Endothelial cell of umbilical vein (primary cell): ENCODE data around the gene SH3RF3. TPM values are rescaled to one million over a fixed set of nuclear protein-coding genes. Genes with fewer than 3 reads are reported as not detected.

Experiments used
- BruUV-seq: library from RNA; stranded (reverse); fragments of 400-500 nt; replicated peaks from 2 replicates; lab custom pipeline; 2021; lab: Mats Ljungman, UMichigan
- CTCF ChIA-PET: fragments of 300-600, 350-600 bp; sonication (Branson Sonifier 250); formaldehyde crosslinking; loops from one replicate; lab custom pipeline; 2021; ENCODE audit warnings: antibody characterized with exemption, inconsistent platforms; lab: Charles Lee
- POLR2A ChIA-PET: fragments of 300-600, 350-600 bp; sonication (Branson Sonifier 250); formaldehyde crosslinking; loops from one replicate; lab custom pipeline; 2021; ENCODE audit warnings: antibody characterized with exemption, inconsistent platforms; lab: Charles Lee
- DNase-seq: peaks from one replicate; pipeline ENCODE4 v3.0.0-alpha.2; 2011; ENCODE audit warnings: low read depth, low spot score
- FAIRE-seq: peaks from 2 replicates; lab custom pipeline; 2011; peaks lifted over from hg19 to GRCh38; lab: Jason Lieb, UNC
- H2AFZ ChIP-seq: 2 replicates; pipeline ENCODE4 v1.6.0; 2012; ENCODE audit warnings: low read depth, low read length, control low read depth, inconsistent platforms
- H3K27ac ChIP-seq: 2 replicates; pipeline ENCODE4 v1.5.1; 2011; ENCODE audit warnings: low read depth, mild to moderate bottlenecking, control low read depth, low read length, moderate library complexity; ENCODE audit not compliant: insufficient read depth
- H3K27me3 ChIP-seq, 2 experiments: 2 replicates each; pipeline versions ENCODE4 v1.6.0 to v1.6.1; 2011; ENCODE audit warnings: low read length in 2 of 2, mixed read lengths in 1 of 2; ENCODE audit not compliant: control insufficient read depth in 2 of 2, insufficient read depth in 2 of 2
- H3K36me3 ChIP-seq, 2 experiments: 2 replicates in 1 of 2; 3 replicates in 1 of 2; pipeline ENCODE4 v1.5.1; 2011; ENCODE audit warnings: low read length in 2 of 2, mild to moderate bottlenecking in 1 of 2, moderate library complexity in 1 of 2; ENCODE audit not compliant: control insufficient read depth in 2 of 2, insufficient read depth in 2 of 2; ENCODE audit errors: extremely low read depth in 1 of 2
- H3K4me1 ChIP-seq: 3 replicates; pipeline ENCODE4 v1.5.1; 2011; ENCODE audit warnings: mild to moderate bottlenecking, low read length; ENCODE audit not compliant: control insufficient read depth, insufficient read depth; ENCODE audit errors: extremely low read depth
- H3K4me2 ChIP-seq: 2 replicates; pipeline ENCODE4 v1.6.1; 2011; ENCODE audit warnings: low read length, control low read depth, mixed read lengths; ENCODE audit not compliant: insufficient read depth
- H3K4me3 ChIP-seq, 3 experiments: fragments of 200-600 bp in 1 of 3; sonication (generic), shearing (Covaris generic) in 1 of 3; replicated peaks in 1 of 3; 2 replicates each; pipeline ENCODE4 v1.5.1; 2011 to 2016; ENCODE audit warnings: control low read depth in 3 of 3, low read length in 3 of 3, mild to moderate bottlenecking in 2 of 3, inconsistent platforms in 1 of 3, low read depth in 1 of 3, moderate library complexity in 1 of 3; ENCODE audit not compliant: insufficient read depth in 1 of 3
- H3K79me2 ChIP-seq: 2 replicates; pipeline ENCODE4 v1.6.0; 2012; ENCODE audit warnings: low read length, inconsistent platforms; ENCODE audit not compliant: control insufficient read depth, insufficient read depth
- H3K9ac ChIP-seq: replicated peaks from 2 replicates; pipeline ENCODE3; 2011; ENCODE audit warnings: low read length, control low read depth; ENCODE audit not compliant: insufficient read depth; ENCODE audit errors: extremely low read depth
- H3K9me1 ChIP-seq: replicated peaks from 3 replicates; pipeline ENCODE4 v1.6.0; 2011; ENCODE audit warnings: mild to moderate bottlenecking, low read length; ENCODE audit not compliant: control insufficient read depth, insufficient read depth; ENCODE audit errors: extremely low read depth
- H3K9me3 ChIP-seq: replicated peaks from 2 replicates; pipeline ENCODE4 v1.5.1; 2012; ENCODE audit warnings: low read length, inconsistent platforms; ENCODE audit not compliant: control insufficient read depth, insufficient read depth
- H4K20me1 ChIP-seq: replicated peaks from 2 replicates; pipeline ENCODE3; 2011; ENCODE audit warnings: mild to moderate bottlenecking, low read length; ENCODE audit not compliant: control insufficient read depth, insufficient read depth; ENCODE audit errors: extremely low read depth
- dilution Hi-C: fragments of 300-500 bp; cut with MboI; formaldehyde crosslinking; loops from one replicate; pipeline ENCODE4 v1.15.0; 2019; ENCODE audit warnings: low sequenced_read_pairs; ENCODE audit not compliant: extremely low pct_ligation_motif_present
- intact Hi-C: fragments of 100-400 bp; cut with micrococcal nuclease; formaldehyde crosslinking; loops from one replicate; pipeline ENCODE4 v1.10.0; 2022
- polyA plus RNA-seq, 4 experiments: library from polyadenylated mRNA; depleted of rRNA in 3 of 4; stranded (reverse) in 3 of 4; unstranded in 1 of 4; fragments of >200 nt; gene quantifications; 2 replicates each; pipeline versions ENCODE4 v1.2.1 to v1.2.3, GENCODE V29; 2011 to 2012; ENCODE audit warnings: missing spikeins in 1 of 4
- total RNA-seq: library from RNA; stranded (reverse); gene quantifications from 2 replicates; pipeline ENCODE4 v1.2.3, GENCODE V29; 2021
- TF ChIP-seq, protein P1 (sequence below): IDR thresholded peaks from 2 replicates; pipeline ENCODE4 v1.6.1; 2011; ENCODE audit not compliant: insufficient read depth, insufficient read length
- TF ChIP-seq, protein P2 (sequence below), 2 donors: IDR thresholded peaks; 1 replicate in 1 of 2; 2 replicates in 1 of 2; pipeline ENCODE4 v1.5.1; 2011; ENCODE audit warnings: low read length in 2 of 2, mild to moderate bottlenecking in 2 of 2, moderate library complexity in 2 of 2, control low read depth in 1 of 2, inconsistent platforms in 1 of 2, low read depth in 1 of 2; ENCODE audit not compliant: insufficient read depth in 1 of 2; ENCODE audit errors: extremely low read depth in 1 of 2

The SH3RF3 gene
- total and polyA plus RNA-seq, 2 donors (not counting 3 experiments of a cell fraction or from before 2014, with no cell fraction given): 3.8 to 14.7 TPM

DNA sequence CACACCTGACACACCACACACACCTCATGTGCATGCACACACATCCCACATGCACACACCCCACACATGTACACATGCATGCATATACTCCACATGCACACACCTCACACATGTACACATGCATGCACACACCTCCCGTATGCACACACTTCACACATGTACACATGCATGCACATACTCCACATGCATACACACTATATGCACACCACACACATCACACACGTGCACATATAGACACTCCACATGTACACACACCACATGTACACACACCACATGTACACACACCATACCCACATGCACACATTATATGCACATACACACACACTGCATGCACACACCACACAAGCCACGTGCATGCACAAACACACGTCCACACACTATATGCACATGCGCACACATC is 384.2 kb downstream of the SH3RF3 start:
- CTCF ChIA-PET: interaction anchor here (4.3 kb wide), 1 partner anchor 387 kb away, joined by 10 read pairs; no protein-coding TSS in a partner anchor
- H3K9me3 ChIP-seq: no peaks in the 10 kb centered on the region
- intact Hi-C loops: loop anchor here (5.0 kb wide), 1 partner anchor 91 kb away; no protein-coding TSS in a partner anchor

More for the DNA sequence above, 384.2 kb downstream of the SH3RF3 start:
- Histone ChIP-seq H3K9me1 (no peaks in the 10 kb centered on the region), H3K36me3 (no peaks in the 10 kb centered on the region), H3K4me3 (no peak overlapping the region), H3K27ac (no peak overlapping the region), H3K9ac (no peak overlapping the region), H3K27me3 (no peaks in the 10 kb centered on the region), H3K4me2 (no peak overlapping the region), H3K4me1 (no peaks in the 10 kb centered on the region), H2AFZ (no peak overlapping the region), H3K79me2 (no peaks in the 10 kb centered on the region), H4K20me1 (no peaks in the 10 kb centered on the region)
- no TSS peak for BruUV-seq
- POLR2A ChIA-PET: no interaction called here
- dilution Hi-C loops: no loop called here
- DNase-seq: no peak
- TF ChIP-seq, protein P1, sequence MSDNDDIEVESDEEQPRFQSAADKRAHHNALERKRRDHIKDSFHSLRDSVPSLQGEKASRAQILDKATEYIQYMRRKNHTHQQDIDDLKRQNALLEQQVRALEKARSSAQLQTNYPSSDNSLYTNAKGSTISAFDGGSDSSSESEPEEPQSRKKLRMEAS: peak; percentile 16
- TF ChIP-seq, protein P2, sequence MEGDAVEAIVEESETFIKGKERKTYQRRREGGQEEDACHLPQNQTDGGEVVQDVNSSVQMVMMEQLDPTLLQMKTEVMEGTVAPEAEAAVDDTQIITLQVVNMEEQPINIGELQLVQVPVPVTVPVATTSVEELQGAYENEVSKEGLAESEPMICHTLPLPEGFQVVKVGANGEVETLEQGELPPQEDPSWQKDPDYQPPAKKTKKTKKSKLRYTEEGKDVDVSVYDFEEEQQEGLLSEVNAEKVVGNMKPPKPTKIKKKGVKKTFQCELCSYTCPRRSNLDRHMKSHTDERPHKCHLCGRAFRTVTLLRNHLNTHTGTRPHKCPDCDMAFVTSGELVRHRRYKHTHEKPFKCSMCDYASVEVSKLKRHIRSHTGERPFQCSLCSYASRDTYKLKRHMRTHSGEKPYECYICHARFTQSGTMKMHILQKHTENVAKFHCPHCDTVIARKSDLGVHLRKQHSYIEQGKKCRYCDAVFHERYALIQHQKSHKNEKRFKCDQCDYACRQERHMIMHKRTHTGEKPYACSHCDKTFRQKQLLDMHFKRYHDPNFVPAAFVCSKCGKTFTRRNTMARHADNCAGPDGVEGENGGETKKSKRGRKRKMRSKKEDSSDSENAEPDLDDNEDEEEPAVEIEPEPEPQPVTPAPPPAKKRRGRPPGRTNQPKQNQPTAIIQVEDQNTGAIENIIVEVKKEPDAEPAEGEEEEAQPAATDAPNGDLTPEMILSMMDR (IDR thresholded peaks at IDR 0.05; ENCODE audit: extremely low read depth in 1 of 2, insufficient read depth in 1 of 2, low read depth in 1 of 2, low read length in 2 of 2): no peak
- no peak for FAIRE-seq
